BE2C (cell line): ENCODE data around the gene PRKAG1.

Experiments
- DNase-seq: peaks from one replicate; pipeline ENCODE4 v3.0.0-alpha.2; 2020
- H3K27me3 ChIP-seq: fragments of 250-450 bp; sonication (Bioruptor Pico); 2 replicates; pipeline ENCODE4 v1.5.1; 2020; ENCODE audit warnings: mild to moderate bottlenecking
- H3K36me3 ChIP-seq: fragments of 250-450 bp; sonication (Bioruptor Pico); 2 replicates; pipeline ENCODE4 v1.5.1; 2020; ENCODE audit warnings: mild to moderate bottlenecking
- H3K4me1 ChIP-seq: fragments of 250-450 bp; sonication (Bioruptor Pico); 2 replicates; pipeline ENCODE4 v1.5.1; 2020
- H3K4me3 ChIP-seq: 2 replicates; pipeline ENCODE4 v1.5.1; 2011; ENCODE audit warnings: low read depth, low read length
- H3K9me3 ChIP-seq: fragments of 250-450 bp; sonication (Bioruptor Pico); 2 replicates; pipeline ENCODE4 v1.5.1; 2020
- TF ChIP-seq, protein P1 (sequence below): IDR thresholded peaks from 2 replicates; pipeline ENCODE4 v1.5.1; 2012; ENCODE audit warnings: mild to moderate bottlenecking, low read depth, low read length

The PRKAG1 gene

DNA sequence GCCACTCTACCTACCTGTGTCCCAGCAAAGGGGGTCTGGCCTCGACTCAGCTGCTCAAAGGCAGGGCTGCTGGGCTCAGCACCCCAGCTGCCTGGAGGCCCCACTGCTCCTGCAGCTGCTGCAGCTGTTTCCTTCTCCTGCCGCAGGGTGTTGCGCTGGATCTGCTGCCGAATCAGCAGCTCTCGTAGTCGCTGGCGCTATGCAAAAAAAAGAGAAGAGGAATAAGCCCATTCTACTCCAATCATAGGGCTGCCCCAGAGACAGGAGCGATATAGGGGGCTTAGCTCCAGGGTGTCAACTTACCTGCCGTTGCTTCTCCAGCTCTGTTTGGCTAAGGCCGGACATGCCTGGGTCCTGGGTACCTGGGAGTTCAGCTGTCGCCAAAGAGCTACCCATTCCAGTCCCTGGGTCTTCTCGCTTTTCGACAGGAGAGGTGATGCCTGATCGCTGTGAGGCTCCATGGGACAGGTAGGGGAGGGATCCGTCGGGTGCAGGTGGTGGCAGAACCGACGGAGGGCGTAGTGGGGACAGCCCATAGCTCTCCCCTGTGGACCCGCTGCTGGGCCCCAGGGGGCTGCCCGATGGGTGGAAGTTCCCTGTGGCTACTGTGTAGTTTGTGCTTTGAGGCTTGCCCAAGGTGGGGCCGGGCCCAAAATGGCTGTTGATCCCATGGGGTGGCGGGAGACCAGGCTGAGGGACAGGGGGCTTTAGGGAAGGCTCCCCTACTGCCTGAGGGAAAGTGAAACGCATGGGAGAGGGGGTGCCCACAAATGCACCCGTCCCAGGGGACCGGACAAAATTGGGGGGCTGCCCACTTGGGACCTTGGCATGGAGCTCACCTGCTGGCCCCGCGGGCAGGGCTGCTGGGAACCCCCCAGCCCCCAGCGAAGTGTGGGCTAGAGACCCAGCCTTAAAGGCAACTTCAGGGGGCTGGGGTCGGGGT lies 21.1 kb upstream of the PRKAG1 start:
- no peak for DNase-seq
- Histone ChIP-seq H3K36me3 (peaks cover 93% of the 10 kb centered on the region), H3K4me1 (no peaks in the 10 kb centered on the region), H3K4me3 (no peak overlapping the region), H3K9me3 (no peaks in the 10 kb centered on the region), H3K27me3 (no peaks in the 10 kb centered on the region)
- TF ChIP-seq, protein P1, sequence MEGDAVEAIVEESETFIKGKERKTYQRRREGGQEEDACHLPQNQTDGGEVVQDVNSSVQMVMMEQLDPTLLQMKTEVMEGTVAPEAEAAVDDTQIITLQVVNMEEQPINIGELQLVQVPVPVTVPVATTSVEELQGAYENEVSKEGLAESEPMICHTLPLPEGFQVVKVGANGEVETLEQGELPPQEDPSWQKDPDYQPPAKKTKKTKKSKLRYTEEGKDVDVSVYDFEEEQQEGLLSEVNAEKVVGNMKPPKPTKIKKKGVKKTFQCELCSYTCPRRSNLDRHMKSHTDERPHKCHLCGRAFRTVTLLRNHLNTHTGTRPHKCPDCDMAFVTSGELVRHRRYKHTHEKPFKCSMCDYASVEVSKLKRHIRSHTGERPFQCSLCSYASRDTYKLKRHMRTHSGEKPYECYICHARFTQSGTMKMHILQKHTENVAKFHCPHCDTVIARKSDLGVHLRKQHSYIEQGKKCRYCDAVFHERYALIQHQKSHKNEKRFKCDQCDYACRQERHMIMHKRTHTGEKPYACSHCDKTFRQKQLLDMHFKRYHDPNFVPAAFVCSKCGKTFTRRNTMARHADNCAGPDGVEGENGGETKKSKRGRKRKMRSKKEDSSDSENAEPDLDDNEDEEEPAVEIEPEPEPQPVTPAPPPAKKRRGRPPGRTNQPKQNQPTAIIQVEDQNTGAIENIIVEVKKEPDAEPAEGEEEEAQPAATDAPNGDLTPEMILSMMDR, result no peak

DNA sequence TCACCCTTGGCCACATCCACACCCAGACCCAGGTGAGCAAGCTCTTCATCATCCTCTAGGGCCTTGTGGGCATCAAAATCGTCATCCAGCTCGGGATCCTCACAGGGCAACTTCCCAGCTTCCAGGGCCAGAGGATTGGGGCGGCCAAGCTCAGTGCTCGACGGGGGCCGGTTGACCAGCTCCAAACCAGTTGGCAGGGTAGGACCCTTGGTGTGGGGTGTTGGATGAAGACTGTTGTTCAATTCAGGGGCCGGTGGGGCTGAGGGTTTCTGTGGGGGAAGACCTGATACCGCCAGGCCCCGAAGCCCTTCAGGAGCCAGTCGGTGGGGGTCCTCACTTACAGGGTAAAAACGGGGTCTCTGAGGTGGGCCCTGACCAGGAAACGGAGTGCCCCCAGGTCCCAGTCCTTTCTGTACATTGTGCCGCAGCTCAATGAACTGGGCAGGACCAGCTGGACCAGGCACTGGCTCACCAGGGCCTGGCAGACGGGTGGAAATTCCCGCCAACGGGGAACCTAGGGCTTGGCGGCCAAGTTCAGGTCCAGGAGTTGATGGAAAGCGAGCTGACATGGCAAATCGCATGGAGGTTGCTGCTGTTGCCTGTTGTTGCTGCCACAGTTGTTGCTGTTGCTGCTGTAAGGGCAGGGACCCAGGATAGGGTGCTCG lies 19.8 kb upstream of the PRKAG1 start:
- peaks cover 96% of the 10 kb centered on the region for H3K36me3 ChIP-seq
- no peak for DNase-seq
- no peaks in the 10 kb centered on the region for H3K9me3 ChIP-seq
- TF ChIP-seq, protein P1, result no peak
- H3K27me3 ChIP-seq, result no peaks in the 10 kb centered on the region
- H3K4me1 ChIP-seq, result no peaks in the 10 kb centered on the region
- no peak overlapping the region for H3K4me3 ChIP-seq

DNA sequence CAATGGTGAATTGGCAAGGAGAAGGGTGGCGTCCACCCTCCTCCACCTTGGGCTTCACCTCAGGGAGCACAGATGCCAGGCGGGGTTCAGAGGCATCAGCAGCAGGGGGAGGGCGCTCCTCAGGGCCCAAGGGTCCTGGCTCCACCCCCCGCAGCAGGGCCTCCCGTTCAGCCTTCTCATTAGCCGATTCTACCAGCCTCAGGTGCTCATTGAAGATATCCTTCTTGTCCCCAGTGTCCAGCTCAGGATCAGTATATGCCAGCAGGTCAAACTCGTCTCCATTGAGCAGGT lies 19.3 kb upstream of the PRKAG1 start:
- peaks cover 96% of the 10 kb centered on the region for H3K36me3 ChIP-seq
- no peak for DNase-seq
- no peaks in the 10 kb centered on the region for H3K27me3 ChIP-seq
- TF ChIP-seq, protein P1, result no peak
- H3K4me3 ChIP-seq, result no peak overlapping the region
- H3K4me1 ChIP-seq, result no peaks in the 10 kb centered on the region
- H3K9me3 ChIP-seq, result no peaks in the 10 kb centered on the region

DNA sequence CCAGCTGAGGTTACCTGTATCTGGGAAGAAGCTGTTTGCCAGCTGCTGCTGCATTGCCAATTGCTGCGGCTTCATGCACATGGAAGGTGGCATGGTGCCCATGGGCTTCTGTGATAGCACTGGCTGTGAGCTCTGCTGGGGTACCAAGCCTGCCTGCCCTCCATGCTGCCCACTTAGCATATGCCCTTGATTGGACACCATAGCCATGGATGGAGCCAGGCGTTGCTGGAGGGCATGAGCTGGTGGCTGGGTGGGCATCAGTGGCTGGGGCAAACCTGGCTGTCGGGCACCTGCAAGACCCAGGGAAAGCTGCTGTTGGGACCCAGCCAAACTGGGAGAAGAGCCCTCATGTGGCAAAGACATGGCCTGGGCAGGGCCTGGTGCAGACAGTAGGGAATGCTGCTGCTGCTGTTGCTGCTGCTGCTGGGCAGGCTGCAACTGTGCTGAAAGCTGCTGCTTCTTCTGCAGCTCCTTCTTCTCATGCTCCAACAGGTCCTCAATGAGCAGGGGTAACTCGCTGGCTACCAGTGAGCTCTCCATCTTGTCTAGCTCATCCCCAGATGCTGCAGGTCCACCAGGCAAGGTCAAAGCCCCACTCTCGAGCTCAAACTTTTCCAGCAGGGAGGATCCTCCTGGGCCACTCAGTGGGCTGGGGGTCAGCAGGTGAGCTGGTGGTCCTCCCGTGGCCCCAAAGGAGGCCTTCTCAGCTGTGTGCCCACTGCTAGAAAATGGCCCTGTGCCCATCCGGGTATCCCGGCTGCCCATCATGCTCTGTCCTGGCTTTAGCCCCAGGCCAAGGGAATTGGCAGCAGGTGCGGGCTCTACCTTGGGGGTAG lies 18.8 kb upstream of the PRKAG1 start:
- TF ChIP-seq, protein P1, result no peak
- Histone ChIP-seq H3K36me3 (peaks cover 96% of the 10 kb centered on the region), H3K4me3 (no peak overlapping the region), H3K4me1 (no peaks in the 10 kb centered on the region), H3K9me3 (no peaks in the 10 kb centered on the region), H3K27me3 (no peaks in the 10 kb centered on the region)
- DNase-seq, result no peak

DNA sequence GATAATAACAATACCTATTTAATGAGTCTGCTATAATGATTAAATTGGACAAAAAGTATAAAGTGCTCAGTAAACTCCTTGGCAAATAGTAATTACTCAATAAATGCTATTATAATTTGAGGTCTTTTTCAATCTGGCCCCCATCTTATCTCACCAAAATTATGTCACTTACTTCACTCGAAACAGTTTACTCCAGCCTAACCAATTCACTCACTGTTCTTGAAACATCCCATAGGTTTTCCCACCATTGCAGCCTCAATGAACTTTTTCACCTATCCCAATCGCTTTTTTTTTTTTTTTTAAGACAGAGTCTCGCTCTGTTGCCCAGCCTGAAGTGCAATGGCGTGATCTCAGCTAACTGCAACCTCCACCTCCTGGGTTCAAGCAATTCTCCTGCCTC lies 17.5 kb upstream of the PRKAG1 start:
- DNase-seq, result no peak
- TF ChIP-seq, protein P1, result no peak
- Histone ChIP-seq H3K9me3 (no peaks in the 10 kb centered on the region), H3K27me3 (no peaks in the 10 kb centered on the region), H3K4me1 (no peaks in the 10 kb centered on the region), H3K4me3 (no peak overlapping the region), H3K36me3 (peaks cover 96% of the 10 kb centered on the region)
